ENCODE measurements around the gene LTB4R2. TPM values are rescaled to one million over a fixed set of nuclear protein-coding genes. Genes with fewer than 3 reads are reported as not detected.

The LTB4R2 gene
- total RNA-seq, 4 donors from 2014 or later, result 131 to 184 (median 156) TPM

DNA sequence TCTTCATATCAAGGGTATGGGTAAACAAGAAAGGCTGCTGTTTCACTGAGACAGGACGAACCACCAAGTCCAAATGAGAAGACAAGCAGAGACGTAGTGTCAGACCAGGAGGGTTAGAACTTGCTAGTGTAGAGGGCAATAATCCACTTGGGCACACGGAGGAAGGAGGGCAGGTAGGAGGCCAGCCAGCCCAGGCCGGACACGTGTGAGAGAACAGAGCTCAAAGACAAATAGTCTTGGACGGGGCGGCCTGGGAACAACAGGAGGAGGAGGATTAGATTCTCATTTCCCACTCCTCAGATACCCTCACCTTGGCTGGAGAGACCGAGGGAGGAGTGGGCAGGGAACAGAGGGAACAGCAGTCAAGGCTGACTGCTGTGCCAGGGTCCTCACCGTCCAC, 19.2 kb upstream of the LTB4R2 start:
- no peak for DNase-seq (ENCODE audit: low spot score in 2 of 2)
- 79% methylated on average over 9 of the region's 9 CpGs for WGBS
- H3K9me3 ChIP-seq, result no peaks in the 10 kb centered on the region
- no peak overlapping the region for H3K27ac ChIP-seq
- TF ChIP-seq, protein P1, sequence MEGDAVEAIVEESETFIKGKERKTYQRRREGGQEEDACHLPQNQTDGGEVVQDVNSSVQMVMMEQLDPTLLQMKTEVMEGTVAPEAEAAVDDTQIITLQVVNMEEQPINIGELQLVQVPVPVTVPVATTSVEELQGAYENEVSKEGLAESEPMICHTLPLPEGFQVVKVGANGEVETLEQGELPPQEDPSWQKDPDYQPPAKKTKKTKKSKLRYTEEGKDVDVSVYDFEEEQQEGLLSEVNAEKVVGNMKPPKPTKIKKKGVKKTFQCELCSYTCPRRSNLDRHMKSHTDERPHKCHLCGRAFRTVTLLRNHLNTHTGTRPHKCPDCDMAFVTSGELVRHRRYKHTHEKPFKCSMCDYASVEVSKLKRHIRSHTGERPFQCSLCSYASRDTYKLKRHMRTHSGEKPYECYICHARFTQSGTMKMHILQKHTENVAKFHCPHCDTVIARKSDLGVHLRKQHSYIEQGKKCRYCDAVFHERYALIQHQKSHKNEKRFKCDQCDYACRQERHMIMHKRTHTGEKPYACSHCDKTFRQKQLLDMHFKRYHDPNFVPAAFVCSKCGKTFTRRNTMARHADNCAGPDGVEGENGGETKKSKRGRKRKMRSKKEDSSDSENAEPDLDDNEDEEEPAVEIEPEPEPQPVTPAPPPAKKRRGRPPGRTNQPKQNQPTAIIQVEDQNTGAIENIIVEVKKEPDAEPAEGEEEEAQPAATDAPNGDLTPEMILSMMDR (IDR thresholded peaks at IDR 0.05), result no peak
- TF ChIP-seq POLR2A (IDR thresholded peaks at IDR 0.05) (no peak), EP300 (IDR thresholded peaks at IDR 0.05) (no peak), POLR2AphosphoS5 (IDR thresholded peaks at IDR 0.05) (no peak)
- H3K4me1 ChIP-seq, result peaks cover 4% of the 10 kb centered on the region
- H3K27me3 ChIP-seq, result no peaks in the 10 kb centered on the region
- H3K36me3 ChIP-seq, result peaks cover 47% of the 10 kb centered on the region
- H3K4me3 ChIP-seq, result no peak overlapping the region

DNA sequence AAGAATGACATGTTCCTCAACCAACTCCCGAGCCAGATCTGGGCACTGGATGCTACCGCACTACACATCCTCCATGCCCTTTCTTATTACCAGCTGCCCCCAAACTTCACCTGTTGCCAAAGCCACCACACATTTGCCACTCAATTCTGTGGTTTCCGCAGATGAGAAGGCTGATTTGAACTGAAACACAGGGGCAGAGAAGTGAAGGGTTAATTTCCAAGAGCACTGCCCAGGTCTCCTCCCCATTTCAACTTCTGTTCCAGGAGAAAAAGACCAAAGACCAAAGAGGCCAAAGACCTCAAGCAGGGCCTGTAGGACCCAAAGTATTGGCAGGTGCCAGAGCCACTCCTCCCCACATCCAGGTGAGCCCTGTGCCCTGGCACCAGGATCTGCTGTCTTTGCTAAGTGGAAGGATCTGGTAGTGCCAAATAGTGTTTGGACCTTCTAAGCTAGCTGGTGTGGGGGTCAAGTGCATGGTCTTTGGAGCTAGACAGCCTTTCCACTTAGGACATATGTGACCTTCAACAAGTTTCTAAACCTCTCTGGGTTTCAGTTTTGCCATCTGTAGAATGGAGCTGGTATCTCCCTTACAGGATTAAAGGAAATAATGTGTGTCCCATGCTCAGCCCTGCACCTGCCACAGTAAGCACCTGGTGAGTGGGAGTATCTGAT, 18.4 kb upstream of the LTB4R2 start:
- no peak for DNase-seq (ENCODE audit: low spot score in 2 of 2)
- Histone ChIP-seq H3K36me3 (peaks cover 56% of the 10 kb centered on the region), H3K4me3 (no peak overlapping the region), H3K9me3 (no peaks in the 10 kb centered on the region), H3K4me1 (peaks cover 3% of the 10 kb centered on the region), H3K27me3 (no peaks in the 10 kb centered on the region), H3K27ac (no peak overlapping the region)
- WGBS, result 88% methylated on average over 3 of the region's 3 CpGs
- TF ChIP-seq, protein P1 (IDR thresholded peaks at IDR 0.05), result no peak
- TF ChIP-seq POLR2A (IDR thresholded peaks at IDR 0.05) (no peak), POLR2AphosphoS5 (IDR thresholded peaks at IDR 0.05) (no peak), EP300 (IDR thresholded peaks at IDR 0.05) (no peak)

DNA sequence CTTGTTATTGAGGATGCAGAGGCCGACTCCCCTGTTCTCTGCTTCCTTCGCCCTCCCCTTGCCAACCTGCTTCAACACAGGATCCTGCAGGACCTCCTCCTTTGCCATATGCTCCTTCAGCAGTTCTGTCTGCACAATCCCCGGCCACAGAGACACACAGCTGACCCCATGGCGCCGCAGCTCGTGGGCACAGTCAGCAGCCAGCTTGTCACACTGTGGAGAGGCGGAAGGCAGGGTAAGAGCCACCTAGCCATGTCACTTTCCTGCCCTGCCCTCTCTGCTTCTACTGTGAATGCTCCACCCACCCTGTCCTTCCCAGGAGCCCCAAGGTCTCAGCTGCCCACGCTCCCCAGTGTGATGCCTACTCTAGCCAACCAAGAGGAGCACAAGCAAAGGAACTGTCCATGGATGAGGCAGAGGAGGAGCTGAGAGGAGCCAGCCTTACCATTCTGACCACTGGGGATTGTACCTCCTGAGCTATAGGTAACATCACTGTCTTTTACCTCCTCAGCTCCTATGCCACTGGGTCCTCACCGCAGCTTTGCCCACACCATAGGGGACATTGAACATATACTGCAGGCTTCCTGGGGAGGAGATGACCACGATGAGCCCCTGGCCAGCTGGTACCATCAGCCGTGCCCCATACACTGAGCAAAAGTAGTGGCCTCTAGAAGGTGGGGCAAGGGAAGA, 17.7 kb upstream of the LTB4R2 start:
- 97% methylated on average over 8 of the region's 11 CpGs for WGBS
- no peak for DNase-seq (ENCODE audit: low spot score in 2 of 2)
- H3K4me3 ChIP-seq, result no peak overlapping the region
- H3K27me3 ChIP-seq, result no peaks in the 10 kb centered on the region
- H3K4me1 ChIP-seq, result peaks cover 10% of the 10 kb centered on the region
- H3K9me3 ChIP-seq, result no peaks in the 10 kb centered on the region
- peaks cover 57% of the 10 kb centered on the region for H3K36me3 ChIP-seq
- TF ChIP-seq POLR2AphosphoS5 (IDR thresholded peaks at IDR 0.05) (no peak), EP300 (IDR thresholded peaks at IDR 0.05) (no peak), POLR2A (IDR thresholded peaks at IDR 0.05) (no peak)
- TF ChIP-seq, protein P1 (IDR thresholded peaks at IDR 0.05), result no peak
- H3K27ac ChIP-seq, result no peak overlapping the region

DNA sequence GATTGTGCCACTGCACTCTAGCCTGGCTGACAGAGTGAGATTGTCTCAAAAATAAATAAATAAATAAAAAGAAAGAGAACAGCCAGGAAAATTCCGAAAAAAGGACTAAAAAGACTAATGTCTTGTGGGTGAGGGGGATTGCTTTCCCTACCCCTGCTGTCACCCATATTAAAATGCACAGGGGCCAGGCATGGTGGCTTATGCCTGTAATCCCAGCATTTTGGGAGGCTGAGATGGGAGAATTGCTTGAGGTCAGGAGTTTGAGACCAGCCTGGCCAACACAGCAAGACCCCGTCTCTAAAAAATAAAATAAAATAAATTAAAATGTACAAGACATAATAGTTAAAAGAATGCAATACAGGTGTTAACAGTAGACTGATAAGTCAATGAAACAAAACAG, 16.4 kb upstream of the LTB4R2 start:
- 94% methylated on average over 2 of the region's 2 CpGs for WGBS
- H3K4me3 ChIP-seq, result no peak overlapping the region
- H3K27ac ChIP-seq, result no peak overlapping the region
- no peak for TF ChIP-seq POLR2AphosphoS5 (IDR thresholded peaks at IDR 0.05)
- TF ChIP-seq EP300 (IDR thresholded peaks at IDR 0.05), result no peak
- no peak for TF ChIP-seq POLR2A (IDR thresholded peaks at IDR 0.05)
- TF ChIP-seq, protein P1 (IDR thresholded peaks at IDR 0.05), result no peak
- no peaks in the 10 kb centered on the region for H3K27me3 ChIP-seq
- H3K36me3 ChIP-seq, result peaks cover 57% of the 10 kb centered on the region
- H3K4me1 ChIP-seq, result peaks cover 21% of the 10 kb centered on the region
- no peaks in the 10 kb centered on the region for H3K9me3 ChIP-seq
- no peak for DNase-seq (ENCODE audit: low spot score in 2 of 2)

DNA sequence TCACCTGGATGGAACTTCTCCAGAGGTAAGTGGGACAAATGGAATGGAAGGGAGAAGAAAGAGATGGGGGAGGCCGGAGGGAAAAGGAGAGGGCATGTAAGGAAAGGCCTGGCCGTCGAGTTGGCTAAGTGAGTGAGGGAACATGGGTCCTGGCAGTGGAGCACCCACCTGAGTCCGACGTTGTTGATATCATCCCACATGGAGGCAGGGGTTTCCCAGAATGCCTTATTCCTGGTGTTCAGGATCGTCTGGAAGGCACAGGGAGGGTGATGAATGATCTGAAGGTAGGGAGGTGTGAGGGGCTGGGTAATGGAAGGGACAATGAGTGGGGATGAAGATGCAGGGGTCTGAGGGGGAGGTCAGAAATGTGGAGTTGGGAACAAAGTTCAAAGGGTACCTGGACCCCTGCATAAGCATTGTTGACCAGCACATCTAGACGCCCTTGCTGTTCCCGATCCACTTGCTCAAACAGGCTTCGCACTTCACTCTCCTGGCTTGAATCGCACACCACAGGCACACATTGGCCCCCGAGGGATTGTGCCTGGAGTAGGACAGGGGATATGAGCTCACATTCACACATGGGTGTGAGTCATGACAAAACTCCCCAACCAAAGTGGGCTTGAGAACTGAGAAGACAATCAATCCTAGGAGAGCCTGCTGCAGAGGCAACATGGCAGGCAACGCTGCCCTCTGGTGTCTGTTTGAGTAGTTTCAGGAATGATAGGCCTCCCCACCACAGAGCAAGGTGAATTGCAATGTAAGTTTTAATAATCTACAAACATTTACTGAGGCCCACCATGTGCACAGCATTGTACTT, 13.4 kb upstream of the LTB4R2 start:
- peak; percentile 77 to 82 for DNase-seq (ENCODE audit: low spot score in 2 of 2)
- WGBS, result 62% methylated on average over 11 of the region's 12 CpGs
- Histone ChIP-seq H3K27me3 (no peaks in the 10 kb centered on the region), H3K27ac (peak overlapping the region; percentile 64), H3K36me3 (peaks cover 36% of the 10 kb centered on the region), H3K9me3 (no peaks in the 10 kb centered on the region), H3K4me1 (peaks cover 44% of the 10 kb centered on the region), H3K4me3 (no peak overlapping the region)
- TF ChIP-seq EP300 (IDR thresholded peaks at IDR 0.05) (no peak), POLR2A (IDR thresholded peaks at IDR 0.05) (no peak), POLR2AphosphoS5 (IDR thresholded peaks at IDR 0.05) (peak in 1 of 3 donors; percentile 15)
- TF ChIP-seq, protein P1 (IDR thresholded peaks at IDR 0.05), result peak; percentile 71 to 74

All from suprapubic skin (tissue), 4 donors.